NCI-H526 treated with DMSO at 0.1 percent for 48 hours (cell line): ENCODE measurements around the gene ACTRT2.

Source experiments
- DNase-seq: peaks from one replicate; lab custom pipeline; 2025; lab: John Stamatoyannopoulos, UW

The ACTRT2 gene

DNA sequence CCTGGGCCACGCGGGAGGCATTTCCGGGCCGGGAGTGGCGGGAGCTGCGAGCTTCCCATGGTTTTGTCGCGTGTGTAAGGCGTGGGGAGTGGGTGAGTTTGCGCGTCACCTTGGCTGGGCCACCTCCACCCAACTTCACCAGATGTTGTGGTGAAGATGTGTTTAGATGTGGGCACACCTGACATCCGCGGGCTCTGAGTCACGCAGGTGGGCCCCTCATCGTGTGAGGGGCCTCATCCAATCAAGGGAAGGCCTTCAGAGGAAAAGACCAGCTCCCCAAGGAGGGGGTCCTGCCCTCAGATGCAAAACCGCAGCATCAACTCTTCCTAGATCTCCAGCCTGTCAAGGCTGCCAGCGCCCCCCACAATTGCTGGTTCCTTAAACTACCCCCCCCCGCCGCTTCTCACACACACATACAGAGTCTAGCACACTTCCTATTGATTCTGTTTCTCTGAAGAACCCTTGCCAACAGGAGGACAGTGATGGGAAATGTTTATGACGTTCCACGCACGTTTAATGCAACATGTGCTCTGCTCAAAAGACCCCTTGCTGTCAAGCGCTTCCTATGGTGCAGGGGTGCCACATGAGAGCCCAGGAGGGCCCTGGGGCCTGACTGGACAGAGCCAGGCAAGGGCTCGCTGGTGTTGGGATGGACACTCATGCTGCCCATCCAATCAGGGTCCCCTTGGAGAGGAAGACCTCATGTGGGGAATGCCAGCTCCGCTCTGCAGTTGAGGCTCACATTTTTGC, 11.9 kb downstream of the ACTRT2 start:
- no peak for DNase-seq

- no peak for DNase-seq
Observed at GRCh38 chr1:3033790-3034090, 12.5 kb downstream of the ACTRT2 start.

DNA sequence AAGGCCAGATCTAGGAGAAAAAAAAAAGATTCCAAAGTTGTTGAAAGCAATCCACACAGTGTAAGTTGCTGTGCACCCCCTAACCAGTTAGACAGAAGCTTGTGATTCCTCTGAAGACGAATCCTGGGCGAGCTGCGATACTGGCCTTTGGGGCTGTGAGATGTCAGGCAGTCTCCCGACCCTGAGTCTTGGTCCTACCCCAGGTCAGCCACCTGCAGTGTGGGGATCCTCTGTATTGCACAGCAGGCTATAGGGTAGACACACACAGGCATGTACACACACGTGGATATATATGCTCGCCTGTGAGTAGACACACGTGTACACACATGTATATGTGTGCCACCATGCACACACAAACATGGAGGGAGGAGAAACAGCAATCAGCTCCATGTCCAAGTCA, 12.9 kb downstream of the ACTRT2 start:
- no peak for DNase-seq

GRCh38 chr1:3034728-3035562, 13.7 kb downstream of the ACTRT2 start:
- DNase-seq = no peak

DNA sequence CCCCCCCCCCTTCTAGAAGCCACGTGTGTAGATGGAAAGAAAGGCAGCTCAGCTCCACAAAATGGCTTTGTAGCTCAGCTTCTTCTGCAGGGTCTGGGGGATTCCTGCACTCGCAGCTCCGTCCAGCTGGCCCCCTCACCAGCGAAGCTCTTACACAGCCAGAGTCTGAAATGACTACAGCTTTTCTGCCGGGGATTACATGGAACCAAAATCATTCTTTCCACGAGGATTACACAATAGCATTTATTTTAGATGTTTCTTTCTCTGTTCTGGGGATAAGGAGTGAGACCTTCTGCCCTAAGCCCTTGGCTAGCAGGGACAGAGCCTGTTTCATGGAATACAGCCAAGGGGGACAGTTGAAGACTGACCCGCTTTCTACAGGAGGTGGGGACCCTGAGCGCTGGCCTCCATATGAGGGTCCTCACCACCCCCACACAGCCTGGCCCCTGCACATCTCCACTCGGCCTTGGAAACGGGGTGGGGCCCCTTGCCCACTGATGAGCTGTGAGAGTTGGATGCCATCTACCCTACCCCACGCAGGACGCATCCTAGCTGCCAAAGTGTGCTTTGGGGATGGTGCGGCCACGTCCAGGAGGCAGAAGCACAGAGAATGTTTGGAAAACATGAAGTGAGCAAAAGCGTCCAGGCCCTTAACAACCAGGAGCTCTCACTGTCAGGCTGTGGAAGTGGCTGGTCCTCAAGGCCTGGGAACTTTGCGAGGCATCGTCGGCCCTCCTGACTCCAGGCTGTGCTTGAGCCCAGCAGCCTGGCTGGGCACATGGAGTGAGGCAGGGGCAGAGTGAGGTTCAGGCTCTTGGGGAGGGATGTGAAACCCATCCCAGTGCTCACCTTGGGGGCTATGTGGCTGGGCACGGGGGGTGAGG, 14.5 kb downstream of the ACTRT2 start:
- DNase-seq = no peak

- DNase-seq = no peak
Observed at GRCh38 chr1:3036447-3037280, 15.4 kb downstream of the ACTRT2 start.

DNA sequence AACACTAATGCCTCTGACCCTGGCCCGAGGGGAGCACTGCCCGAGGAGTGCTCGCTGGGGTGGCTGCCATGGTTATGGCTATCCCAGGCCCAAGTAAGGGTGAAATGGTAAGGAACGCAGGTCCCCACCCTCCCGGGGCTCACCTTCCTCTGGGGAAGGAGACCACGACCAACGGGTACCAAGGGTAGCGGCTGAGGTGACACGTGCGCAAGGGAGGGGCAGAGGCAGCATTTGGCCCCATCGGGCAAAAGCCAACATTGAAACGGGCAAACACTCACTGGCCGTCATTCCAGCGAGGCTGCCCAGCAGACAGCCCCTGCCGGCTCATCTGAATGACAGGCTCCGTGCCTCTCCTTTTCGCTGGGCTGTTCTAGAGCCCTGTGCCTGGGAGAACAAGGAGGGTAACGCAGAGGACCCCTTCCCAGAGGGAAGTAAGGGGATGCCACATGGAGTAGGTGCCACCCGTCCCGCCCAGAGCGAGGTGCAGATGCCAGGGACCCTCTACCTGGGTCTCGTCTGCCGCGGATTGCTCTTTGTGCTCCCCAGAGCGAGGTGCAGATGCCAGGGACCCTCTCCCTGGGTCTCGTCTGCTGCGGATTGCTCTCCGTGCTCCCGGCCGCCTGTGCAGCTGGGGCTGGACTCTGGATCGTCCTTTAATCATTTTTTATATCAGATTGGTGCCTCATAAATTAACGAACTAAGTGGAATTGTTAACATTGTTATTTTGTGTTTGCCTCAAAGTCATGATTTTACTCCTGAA, 16.2 kb downstream of the ACTRT2 start:
- DNase-seq = no peak

- no peak for DNase-seq
Observed at GRCh38 chr1:3038113-3038551, 16.9 kb downstream of the ACTRT2 start.

GRCh38 chr1:3038571-3039181, 17.4 kb downstream of the ACTRT2 start:
- no peak for DNase-seq

GRCh38 chr1:3040004-3040403, 18.7 kb downstream of the ACTRT2 start:
- DNase-seq = no peak

- DNase-seq = no peak
Observed at GRCh38 chr1:3042481-3042880, 21.2 kb downstream of the ACTRT2 start.

DNA sequence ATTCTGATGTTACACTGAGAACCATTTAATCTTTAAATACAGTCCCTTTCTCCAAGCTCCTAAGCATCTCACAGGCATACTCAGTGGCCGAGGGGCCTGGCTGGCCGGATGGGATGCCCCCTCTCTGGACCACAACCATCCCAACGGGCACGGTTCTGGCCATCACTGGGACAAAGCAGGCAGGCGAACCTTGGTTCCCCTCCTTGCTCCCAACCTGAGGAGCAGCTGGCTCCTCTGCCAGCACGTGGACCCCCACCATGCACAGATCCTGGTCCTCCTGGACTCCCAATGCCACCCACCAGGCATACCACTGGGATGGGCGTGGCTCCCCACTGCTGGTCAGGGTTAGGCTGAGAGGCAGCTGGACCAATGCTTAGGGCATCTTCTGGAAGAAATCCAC, 27.9 kb downstream of the ACTRT2 start:
- no peak for DNase-seq

DNA sequence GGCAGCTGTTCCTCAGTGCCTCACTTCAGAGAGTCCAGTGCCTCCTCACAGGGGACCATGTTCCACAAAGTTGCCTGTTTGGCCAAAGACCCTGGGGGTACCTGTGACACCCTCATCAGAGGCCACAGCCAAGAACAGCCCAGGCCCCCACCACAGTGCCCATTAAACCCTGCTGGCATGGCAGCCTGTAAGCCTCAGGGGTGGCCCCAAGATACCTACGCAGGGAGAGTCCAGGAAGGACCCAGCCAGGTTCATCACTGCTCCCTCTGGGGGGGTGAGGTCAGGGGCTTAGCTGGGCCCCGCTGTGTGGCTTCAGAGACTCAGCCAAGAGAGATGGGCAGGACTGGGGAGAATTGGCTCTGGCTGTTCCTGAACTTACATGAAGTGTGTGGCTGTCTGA, 28.6 kb downstream of the ACTRT2 start:
- DNase-seq = no peak

- no peak for DNase-seq
Observed at GRCh38 chr1:3050603-3051002, 29.3 kb downstream of the ACTRT2 start.

DNA sequence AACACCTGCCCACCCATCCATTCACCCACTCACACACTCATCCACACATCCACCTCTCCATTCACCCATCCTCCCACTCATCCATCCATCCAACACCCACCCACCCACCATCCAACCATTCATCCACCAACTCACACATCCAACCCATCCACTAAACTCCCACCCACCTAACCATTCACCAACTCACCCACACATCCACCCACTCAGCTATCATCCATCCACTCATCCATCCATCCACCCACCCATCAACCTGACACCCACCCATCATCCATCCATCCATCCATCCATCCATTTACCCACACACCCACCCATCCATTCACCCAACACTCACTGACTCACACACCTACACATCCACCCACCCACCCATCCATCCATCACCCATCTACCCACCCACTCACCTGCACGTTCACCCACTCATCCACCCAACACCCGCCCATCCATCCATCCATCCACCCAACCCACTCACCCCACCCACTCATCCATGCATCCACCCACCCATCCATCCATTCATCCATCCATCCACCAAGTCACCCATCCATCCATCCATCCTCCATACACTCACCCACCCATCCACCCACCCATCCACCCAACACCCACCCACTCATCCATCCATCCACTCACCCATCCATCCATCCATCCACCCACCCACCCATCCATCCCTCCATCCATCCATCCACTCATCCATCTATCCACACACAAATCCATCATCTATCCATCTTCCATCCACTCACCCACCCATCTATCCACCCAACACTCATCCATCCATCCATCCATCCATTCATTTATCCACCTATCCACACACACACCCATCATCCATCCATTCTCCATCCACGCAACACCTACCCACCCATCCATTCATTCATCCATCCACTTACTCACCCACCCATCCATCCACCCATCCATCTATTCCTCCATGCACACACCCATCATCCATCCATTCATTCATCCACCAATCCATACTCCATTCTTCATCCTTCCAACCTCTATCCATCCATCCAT, 30.3 kb downstream of the ACTRT2 start:
- no peak for DNase-seq

DNA sequence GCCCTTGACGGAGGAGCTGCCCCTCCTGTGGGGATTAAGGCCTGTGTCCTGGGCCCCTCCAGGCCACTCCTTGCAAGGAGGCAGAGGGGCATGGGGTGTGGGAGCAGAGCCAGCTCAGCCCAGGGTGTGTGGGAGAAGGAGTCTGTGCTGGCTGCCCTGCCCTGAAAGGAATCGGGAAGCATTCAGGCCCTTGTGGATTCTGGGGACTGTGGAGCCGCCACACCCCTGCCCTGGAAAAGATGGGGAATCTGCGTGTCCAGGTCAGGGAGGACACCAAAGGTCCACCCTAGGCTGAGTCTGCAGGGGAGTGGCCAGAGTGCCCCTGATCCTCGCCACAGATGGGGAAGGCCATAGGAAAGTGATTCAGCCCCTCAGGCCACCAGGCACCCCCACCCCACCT, 31.2 kb downstream of the ACTRT2 start:
- no peak for DNase-seq

DNA sequence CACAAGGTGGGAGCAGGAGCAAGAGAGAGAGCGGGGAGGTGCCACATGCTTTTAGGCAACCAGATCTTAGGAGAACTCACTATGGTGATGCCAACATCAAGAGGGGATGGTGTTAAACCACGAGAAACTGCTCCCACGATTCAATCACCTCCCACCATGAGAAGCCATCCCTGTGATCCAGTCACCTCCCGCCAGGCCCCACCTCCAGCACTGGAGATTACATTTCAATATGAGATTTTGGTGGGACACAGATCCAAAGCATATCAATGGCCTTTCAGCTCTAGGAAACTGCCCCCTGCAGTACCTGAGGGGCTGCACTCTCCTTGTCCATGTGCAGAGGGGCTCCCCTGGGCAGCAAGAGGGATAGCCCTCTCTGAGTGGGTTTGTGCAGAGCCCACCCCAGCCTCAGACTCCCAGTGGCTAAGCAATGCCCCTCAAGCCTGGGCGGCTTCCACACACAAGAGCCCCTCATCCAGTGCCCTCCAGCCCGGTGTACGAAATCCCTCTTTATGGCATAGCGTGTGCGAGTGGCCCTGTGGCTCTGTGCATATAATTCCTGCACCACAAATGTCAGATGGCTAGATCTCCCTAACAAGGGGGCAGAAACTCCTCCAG, 32.2 kb downstream of the ACTRT2 start:
- DNase-seq = no peak

DNA sequence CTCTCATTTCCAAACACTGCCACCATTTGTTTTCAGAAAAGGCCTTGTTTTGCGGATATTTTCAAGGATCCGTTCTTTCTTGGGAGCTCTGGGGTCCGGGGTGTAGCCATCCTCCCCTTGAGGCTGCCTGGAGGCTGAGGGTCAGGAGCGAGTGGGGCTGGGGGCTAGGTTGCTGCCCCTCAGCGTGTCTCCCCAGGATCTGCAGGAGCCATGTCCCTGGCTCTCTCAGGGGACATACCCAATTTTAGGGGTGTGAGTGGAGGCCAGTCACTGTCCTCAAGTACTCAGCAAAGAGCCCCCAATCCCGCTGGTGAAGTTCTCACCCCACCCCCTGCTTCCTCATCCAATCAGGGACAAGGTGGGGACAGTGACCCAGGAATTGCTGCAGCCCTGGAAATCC, 32.7 kb downstream of the ACTRT2 start:
- DNase-seq = no peak

DNA sequence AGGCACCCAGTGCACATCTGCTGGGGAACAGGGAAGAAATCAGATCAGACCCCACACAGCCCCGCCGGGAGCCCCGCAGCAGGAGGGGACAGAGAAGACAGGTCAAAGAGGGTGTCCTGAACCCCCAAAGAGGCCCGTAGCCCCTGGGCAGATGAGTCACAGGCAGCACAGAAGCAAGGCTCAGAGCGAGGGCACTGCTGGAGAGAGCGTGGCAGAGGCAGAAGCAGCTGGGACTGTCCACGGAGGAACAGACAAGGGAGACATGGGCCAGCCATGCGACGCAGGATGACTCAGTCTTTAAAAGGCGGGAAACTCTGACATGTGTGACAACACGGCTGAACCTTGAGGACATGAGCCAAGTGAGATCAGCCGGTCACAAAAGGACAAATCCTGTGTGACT, 33.2 kb downstream of the ACTRT2 start:
- no peak for DNase-seq
